HG03460 (cell line): ENCODE data around the gene DIP2C.
"Not testable (repeated sequence)": the region's sequence is repeated elsewhere in the genome, so short reads cannot be mapped to it uniquely, and the experiment has no call there.

ENCODE experiments used
- ATAC-seq: cut with Tn5 transposase; IDR thresholded peaks from one replicate; pipeline ENCODE4 v1.9.1; 2021; ENCODE audit not compliant: unreplicated experiment

The DIP2C gene

GRCh38 chr10:488081-488932, 201.2 kb downstream of the DIP2C start:
- no peak for ATAC-seq

GRCh38 chr10:486666-487322, 202.7 kb downstream of the DIP2C start:
- ATAC-seq, result no peak

- ATAC-seq, result no peak
Measured at GRCh38 chr10:486206-486605, 203.3 kb downstream of the DIP2C start.

- no peak for ATAC-seq
Measured at GRCh38 chr10:485776-486175, 203.7 kb downstream of the DIP2C start.

DNA sequence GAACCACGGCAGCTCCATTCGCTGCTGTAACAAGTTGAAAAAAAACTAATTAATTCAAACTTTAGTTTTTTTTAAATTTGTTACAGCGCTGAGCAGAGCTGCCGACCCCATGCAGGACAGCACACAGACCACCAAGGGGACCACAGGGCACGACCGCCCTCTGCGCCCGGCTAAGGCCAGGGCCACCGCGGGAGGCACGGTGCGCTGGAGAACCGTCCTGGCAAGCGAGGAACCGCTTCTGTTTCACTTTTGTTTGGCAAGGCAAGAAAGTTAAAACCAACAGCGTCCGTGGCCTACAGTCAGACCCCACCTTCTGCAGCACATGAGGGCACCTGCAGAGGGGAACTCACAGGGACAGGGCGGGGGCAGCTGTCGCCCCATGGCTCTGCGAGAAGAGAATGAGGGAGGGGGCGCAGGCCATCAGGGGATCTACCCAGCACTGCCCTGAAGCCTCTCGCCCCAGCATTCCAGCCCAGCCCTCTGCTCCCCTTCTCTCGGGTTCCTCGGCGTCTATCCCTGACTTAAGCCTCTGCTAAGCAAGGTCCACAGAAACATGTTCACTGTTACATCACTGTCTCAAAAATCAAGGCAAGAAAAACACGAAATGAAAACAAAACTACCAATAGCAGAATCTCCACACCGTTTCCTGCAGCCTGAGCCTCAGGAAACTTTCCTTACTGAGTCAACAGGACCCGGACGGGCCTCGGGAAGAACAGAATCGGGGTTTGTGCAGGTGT, 204.4 kb downstream of the DIP2C start:
- ATAC-seq, result peak; percentile 63

GRCh38 chr10:484441-484924, 205.0 kb downstream of the DIP2C start:
- peak; percentile 19 for ATAC-seq

DNA sequence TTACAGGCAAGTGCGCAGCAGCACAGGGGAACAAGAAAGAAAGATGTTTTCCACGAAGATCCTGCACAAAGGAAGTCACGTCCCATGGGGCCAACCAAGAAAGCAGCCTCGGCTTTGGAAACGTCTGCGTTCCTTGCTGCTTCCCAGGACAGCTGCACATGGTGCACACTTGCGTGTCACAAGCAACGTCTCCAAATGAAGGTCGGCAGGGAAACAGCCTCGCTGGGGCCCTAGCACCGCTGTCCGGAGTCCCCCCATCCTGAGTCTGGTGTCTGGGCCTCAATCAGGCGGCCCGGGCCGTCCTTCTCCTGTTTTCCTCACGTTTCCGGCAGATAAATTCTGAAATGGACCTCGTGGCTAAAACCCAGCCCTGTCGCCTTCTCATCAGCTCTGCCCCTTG, 206.2 kb downstream of the DIP2C start:
- ATAC-seq, result no peak

GRCh38 chr10:482848-483247, 206.6 kb downstream of the DIP2C start:
- ATAC-seq, result no peak

- no peak for ATAC-seq
Measured at GRCh38 chr10:482051-482501, 207.4 kb downstream of the DIP2C start.

DNA sequence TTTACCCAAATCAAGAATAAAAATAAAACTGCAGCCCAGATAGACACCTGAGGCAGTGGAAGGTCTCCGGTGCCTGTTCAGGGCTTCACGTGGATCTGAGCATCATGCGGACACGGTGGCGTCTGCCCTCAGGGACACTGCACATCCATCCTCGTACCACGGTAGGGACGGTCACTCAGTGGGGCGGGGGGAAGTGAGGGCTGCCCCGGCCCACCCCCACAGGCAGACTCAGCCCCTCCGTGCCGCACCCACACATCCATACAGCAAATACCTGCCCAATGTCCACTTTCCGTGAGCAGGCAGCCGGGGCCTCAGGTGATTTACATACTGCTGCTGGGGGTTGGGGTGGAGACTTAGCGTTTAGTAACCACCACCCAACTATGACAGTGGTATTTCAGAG, 207.8 kb downstream of the DIP2C start:
- no peak for ATAC-seq

GRCh38 chr10:480928-481552, 208.4 kb downstream of the DIP2C start:
- no peak for ATAC-seq

GRCh38 chr10:480498-480927, 209.0 kb downstream of the DIP2C start:
- no peak for ATAC-seq

GRCh38 chr10:479706-480497, 209.6 kb downstream of the DIP2C start:
- not testable (repeated sequence) for ATAC-seq

GRCh38 chr10:478471-479245, 210.8 kb downstream of the DIP2C start:
- ATAC-seq, result no peak

- ATAC-seq, result no peak
Measured at GRCh38 chr10:477620-478019, 211.8 kb downstream of the DIP2C start.

GRCh38 chr10:476455-476780, 213.1 kb downstream of the DIP2C start:
- ATAC-seq, result no peak

GRCh38 chr10:475709-476454, 213.6 kb downstream of the DIP2C start:
- ATAC-seq, result no peak

GRCh38 chr10:474946-475345, 214.5 kb downstream of the DIP2C start:
- ATAC-seq, result no peak

DNA sequence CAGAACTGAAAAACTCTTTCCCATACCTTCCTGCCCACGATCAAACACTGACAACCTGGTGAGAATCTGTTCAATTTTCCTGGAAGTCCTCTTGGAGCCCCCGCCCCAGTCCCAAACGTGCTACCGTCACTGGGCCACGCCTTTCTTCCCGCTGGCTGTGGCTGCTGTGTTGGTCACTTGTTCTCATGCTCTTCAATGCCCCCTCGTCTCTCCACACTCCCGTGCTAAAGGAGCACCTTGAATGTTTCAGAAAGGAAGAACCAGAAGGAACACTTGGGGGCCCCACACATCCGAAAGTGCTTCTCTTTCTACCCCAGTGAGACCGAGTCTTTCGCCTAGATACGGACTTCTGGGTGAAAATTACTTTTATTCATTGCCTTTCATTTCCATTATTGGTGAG, 215.1 kb downstream of the DIP2C start:
- no peak for ATAC-seq
